ENCODE results near the gene MYG1.

Gene MYG1

GRCh38 chr12:53346491-53346890 is 47.0 kb downstream of the MYG1 start (continued):
- TF ChIP-seq ISL1 (CRISPR knock-in tag; IDR thresholded peaks at IDR 0.05) = no peak
- no peak for TF ChIP-seq ZFP3 (CRISPR knock-in tag; IDR thresholded peaks at IDR 0.05)
- no peak for TF ChIP-seq ARNTL (CRISPR knock-in tag; IDR thresholded peaks at IDR 0.05; ENCODE audit: borderline replicate concordance, low read depth)
- TF ChIP-seq PPARA (CRISPR knock-in tag; IDR thresholded peaks at IDR 0.05; ENCODE audit: borderline replicate concordance) = no peak
- TF ChIP-seq ZFP30 (CRISPR knock-in tag; IDR thresholded peaks at IDR 0.05) = no peak
- TF ChIP-seq SNAI2 (CRISPR knock-in tag; IDR thresholded peaks at IDR 0.05) = no peak
- TF ChIP-seq ESRRG (CRISPR knock-in tag; IDR thresholded peaks at IDR 0.05) = no peak

GRCh38 chr12:53347905-53348304 is 48.4 kb downstream of the MYG1 start:
- TF ChIP-seq TOX (CRISPR knock-in tag; IDR thresholded peaks at IDR 0.05; ENCODE audit: borderline replicate concordance) = no peak
- TF ChIP-seq ZNF8 (CRISPR knock-in tag; IDR thresholded peaks at IDR 0.05) = no peak
- no peak for TF ChIP-seq ZNF565 (CRISPR knock-in tag; conservative IDR thresholded peaks at IDR 0.05; ENCODE audit: low read depth)
- TF ChIP-seq GLIS3 (CRISPR knock-in tag; IDR thresholded peaks at IDR 0.05) = no peak
- ATAC-seq = no peak

GRCh38 chr12:53352331-53353256 is 53.1 kb downstream of the MYG1 start:
- TF ChIP-seq ZFP3 (CRISPR knock-in tag; IDR thresholded peaks at IDR 0.05) = no peak
- TF ChIP-seq CSDC2 (CRISPR knock-in tag; IDR thresholded peaks at IDR 0.05) = no peak
- peak; percentile 100 for ATAC-seq

GRCh38 chr12:53353257-53353655 is 53.8 kb downstream of the MYG1 start:
- no peak for ATAC-seq
- TF ChIP-seq GLIS3 (CRISPR knock-in tag; IDR thresholded peaks at IDR 0.05) (no peak), ZFP3 (CRISPR knock-in tag; IDR thresholded peaks at IDR 0.05) (no peak), CREB5 (CRISPR knock-in tag; IDR thresholded peaks at IDR 0.05; ENCODE audit: low read depth) (no peak), BACH2 (CRISPR knock-in tag; IDR thresholded peaks at IDR 0.05; ENCODE audit: borderline replicate concordance) (no peak), TSHZ2 (CRISPR knock-in tag; IDR thresholded peaks at IDR 0.05) (no peak), ESRRG (CRISPR knock-in tag; IDR thresholded peaks at IDR 0.05) (no peak), PPARA (CRISPR knock-in tag; IDR thresholded peaks at IDR 0.05; ENCODE audit: borderline replicate concordance) (no peak), PATZ1 (CRISPR knock-in tag; IDR thresholded peaks at IDR 0.05; ENCODE audit: borderline replicate concordance) (no peak), ARNTL (CRISPR knock-in tag; IDR thresholded peaks at IDR 0.05; ENCODE audit: borderline replicate concordance, low read depth) (no peak), OSR1 (CRISPR knock-in tag; IDR thresholded peaks at IDR 0.05) (no peak), ZNF8 (CRISPR knock-in tag; IDR thresholded peaks at IDR 0.05) (no peak), SNAI2 (CRISPR knock-in tag; IDR thresholded peaks at IDR 0.05) (no peak), TOX (CRISPR knock-in tag; IDR thresholded peaks at IDR 0.05; ENCODE audit: borderline replicate concordance) (no peak), ISL1 (CRISPR knock-in tag; IDR thresholded peaks at IDR 0.05) (no peak), RARB (CRISPR knock-in tag; IDR thresholded peaks at IDR 0.05) (no peak), CSRNP3 (CRISPR knock-in tag; IDR thresholded peaks at IDR 0.05) (no peak), ZNF70 (CRISPR knock-in tag; IDR thresholded peaks at IDR 0.05) (no peak), TCF4 (CRISPR knock-in tag; IDR thresholded peaks at IDR 0.05; ENCODE audit: borderline replicate concordance) (no peak)

All from SK-N-SH treated with all-trans-retinoic acid at 6 μM for 48 hours (cell line).